GM23338 (cell line): ENCODE measurements around the gene KCNMB1. TPM values are rescaled to one million over a fixed set of nuclear protein-coding genes. Genes with fewer than 3 reads are reported as not detected.

ENCODE experiments used
- ATAC-seq: fragments of 200-7000 bp; cut with Tn5 transposase; 3 replicates; pipeline ENCODE4 v1.9.1; 2020
- DNase-seq: peaks from one replicate; pipeline ENCODE4 v3.0.0-alpha.2; 2015; ENCODE audit warnings: low spot score
- H2AFZ ChIP-seq: fragments of 200-600 bp; sonication (generic); 2 replicates; pipeline ENCODE4 v1.8.0; 2016; ENCODE audit warnings: antibody characterized with exemption, mild to moderate bottlenecking, moderate library complexity
- H3F3A ChIP-seq: fragments of 200-600 bp; sonication (generic); replicated peaks from 2 replicates; pipeline ENCODE4 v1.8.0; 2017; ENCODE audit warnings: antibody characterized with exemption, mixed run types, low read depth
- H3K27ac ChIP-seq: fragments of 200-600 bp; sonication (generic); 2 replicates; pipeline ENCODE4 v1.6.1; 2016; ENCODE audit warnings: low read depth
- H3K27me3 ChIP-seq: fragments of 200-600 bp; sonication (generic); 2 replicates; pipeline ENCODE4 v1.8.0; 2016; ENCODE audit warnings: mild to moderate bottlenecking, mixed run types, moderate library complexity; ENCODE audit not compliant: insufficient read depth
- H3K36me3 ChIP-seq: fragments of 200-600 bp; sonication (generic); 2 replicates; pipeline ENCODE4 v1.8.0; 2016; ENCODE audit warnings: mild to moderate bottlenecking; ENCODE audit not compliant: insufficient read depth
- H3K4me1 ChIP-seq: fragments of 200-600 bp; sonication (generic); 2 replicates; pipeline ENCODE4 v1.8.0; 2016; ENCODE audit warnings: mild to moderate bottlenecking, moderate library complexity; ENCODE audit not compliant: insufficient read depth
- H3K4me2 ChIP-seq: fragments of 200-600 bp; sonication (generic); 2 replicates; pipeline ENCODE4 v1.7.1; 2017; ENCODE audit warnings: mixed run types
- H3K4me3 ChIP-seq: fragments of 200-600 bp; sonication (generic); 2 replicates; pipeline ENCODE4 v1.6.1; 2016; ENCODE audit warnings: mixed run types
- H3K79me2 ChIP-seq: fragments of 200-600 bp; sonication (generic); replicated peaks from 2 replicates; pipeline ENCODE4 v1.8.0; 2017; ENCODE audit warnings: mild to moderate bottlenecking; ENCODE audit not compliant: insufficient read depth
- H3K9me2 ChIP-seq: fragments of 200-600 bp; sonication (generic); 2 replicates; pipeline ENCODE4 v1.8.0; 2017; ENCODE audit not compliant: insufficient read depth
- H4K20me1 ChIP-seq: fragments of 200-600 bp; sonication (generic); replicated peaks from 2 replicates; pipeline ENCODE4 v1.8.0; 2017; ENCODE audit warnings: mild to moderate bottlenecking; ENCODE audit not compliant: insufficient read depth
- H3K27ac Mint-ChIP-seq: 2 replicates; pipeline ENCODE4 v1.8.0; 2020; ENCODE audit warnings: inconsistent platforms, mild to moderate bottlenecking, moderate library complexity, mixed read lengths
- H3K27me3 Mint-ChIP-seq: 3 replicates; pipeline ENCODE4 v1.8.0; 2022; ENCODE audit warnings: low read depth, mild to moderate bottlenecking, moderate library complexity, mixed read lengths, inconsistent platforms; ENCODE audit not compliant: insufficient read depth, poor library complexity
- H3K36me3 Mint-ChIP-seq: 3 replicates; pipeline ENCODE4 v1.8.0; 2021; ENCODE audit warnings: low read depth, mild to moderate bottlenecking, inconsistent platforms, moderate library complexity, mixed read lengths
- H3K4me1 Mint-ChIP-seq: 3 replicates; pipeline ENCODE4 v1.8.0; 2020; ENCODE audit warnings: mild to moderate bottlenecking, inconsistent platforms, mixed read lengths
- H3K4me3 Mint-ChIP-seq: 3 replicates; pipeline ENCODE4 v1.8.0; 2021; ENCODE audit warnings: moderate library complexity, mild to moderate bottlenecking, inconsistent platforms, mixed read lengths
- H3K9me3 Mint-ChIP-seq: 3 replicates; pipeline ENCODE4 v1.8.0; 2020; ENCODE audit warnings: moderate library complexity, mild to moderate bottlenecking, inconsistent platforms, mixed read lengths
- CTCF ChIP-seq, 2 experiments: fragments of 200-600 bp in 1 of 2; sonication (generic) in 1 of 2; conservative IDR thresholded peaks; 2 replicates each; pipeline versions ENCODE4 v1.5.1 to v1.6.1; 2016 to 2017; ENCODE audit warnings: antibody characterized with exemption in 2 of 2, low read depth in 2 of 2, mild to moderate bottlenecking in 2 of 2, moderate library complexity in 1 of 2
- ETS1 ChIP-seq: IDR thresholded peaks from 2 replicates; pipeline ENCODE4 v1.6.1; 2016; ENCODE audit warnings: antibody characterized with exemption
- EZH2 ChIP-seq: fragments of 200-600 bp; sonication (generic); IDR thresholded peaks from one replicate; pipeline ENCODE4 v1.8.0; 2017; ENCODE audit warnings: antibody characterized with exemption, mild to moderate bottlenecking, low read depth; ENCODE audit not compliant: unreplicated experiment
- JUNB ChIP-seq: IDR thresholded peaks from one replicate; pipeline ENCODE4 v1.6.1; 2016; ENCODE audit warnings: antibody characterized with exemption; ENCODE audit not compliant: unreplicated experiment
- NANOG ChIP-seq: IDR thresholded peaks from 2 replicates; pipeline ENCODE4 v1.6.1; 2016; ENCODE audit warnings: antibody characterized with exemption, borderline replicate concordance
- POLR2AphosphoS5 ChIP-seq: IDR thresholded peaks from 2 replicates; pipeline ENCODE4 v1.6.1; 2016; ENCODE audit warnings: antibody characterized with exemption, low read depth
- STAT1 ChIP-seq: IDR thresholded peaks from one replicate; pipeline ENCODE4 v1.6.1; 2016; ENCODE audit warnings: antibody characterized with exemption; ENCODE audit not compliant: unreplicated experiment
- polyA plus RNA-seq: library from polyadenylated mRNA; unstranded; fragments of >200 nt; fragmentation: Nextera tagmentation; extraction: Ambion mirVana; gene quantifications from 2 replicates; pipeline ENCODE4 v1.2.1, GENCODE V29; 2016
- total RNA-seq: library from RNA; depleted of rRNA; stranded (reverse); fragments of >200 nt; shearing (Covaris generic); gene quantifications from 2 replicates; pipeline ENCODE4 v1.2.3, GENCODE V29; 2014
- TF ChIP-seq, protein P1 (sequence below): fragments of 250-450 bp; sonication (Bioruptor Pico); IDR thresholded peaks from 2 replicates; pipeline ENCODE4 v1.5.0; 2020; ENCODE audit warnings: mild to moderate bottlenecking, moderate library complexity

The KCNMB1 gene
- total and polyA plus RNA-seq, 2 experiments from 2014 or later = 0.17 to 0.19 TPM

GRCh38 chr5:170333161-170333910 lies 55.8 kb downstream of the KCNMB1 start:
- H2AFZ ChIP-seq = no peak overlapping the region
- DNase-seq = peak; percentile 85

More at GRCh38 chr5:170333161-170333910, 55.8 kb downstream of the KCNMB1 start:
- Histone ChIP-seq H3K4me2 (peak overlapping the region; percentile 73), H3K4me1 (peaks cover 47% of the 10 kb centered on the region), H3F3A (0 out of 2 replicates have a peak, but pooled peaks cover 4% of the 10 kb centered on the region), H4K20me1 (no peaks in the 10 kb centered on the region), H3K36me3 (no peaks in the 10 kb centered on the region), H3K9me2 (peaks cover 22% of the 10 kb centered on the region), H3K27me3 (no peaks in the 10 kb centered on the region), H3K27ac (peak overlapping the region; percentile 89), H3K4me3 (peak overlapping the region; percentile 30; the same call in 1 of the 2 replicates), H3K79me2 (no peaks in the 10 kb centered on the region)
- Mint-ChIP-seq H3K4me3 (peak overlapping the region; percentile 47; the same call in 2 of the 3 replicates), H3K36me3 (peaks cover 8% of the 10 kb centered on the region; the same call in 2 of the 3 replicates), H3K27ac (peak overlapping the region; percentile 64), H3K9me3 (peaks cover 4% of the 10 kb centered on the region; the same call in 2 of the 3 replicates), H3K4me1 (peaks cover 56% of the 10 kb centered on the region), H3K27me3 (peaks cover 2% of the 10 kb centered on the region)
- TF ChIP-seq CTCF (conservative IDR thresholded peaks at IDR 0.05; ENCODE audit: low read depth in 2 of 2) (no peak), JUNB (no peak), EZH2 (no peak), STAT1 (no peak), ETS1 (0 out of 2 replicates have a peak, but pooled peaks have one; percentile 43), NANOG (peak; percentile 30; the same call in 1 of the 2 replicates), POLR2AphosphoS5 (no peak)
- TF ChIP-seq, protein P1, sequence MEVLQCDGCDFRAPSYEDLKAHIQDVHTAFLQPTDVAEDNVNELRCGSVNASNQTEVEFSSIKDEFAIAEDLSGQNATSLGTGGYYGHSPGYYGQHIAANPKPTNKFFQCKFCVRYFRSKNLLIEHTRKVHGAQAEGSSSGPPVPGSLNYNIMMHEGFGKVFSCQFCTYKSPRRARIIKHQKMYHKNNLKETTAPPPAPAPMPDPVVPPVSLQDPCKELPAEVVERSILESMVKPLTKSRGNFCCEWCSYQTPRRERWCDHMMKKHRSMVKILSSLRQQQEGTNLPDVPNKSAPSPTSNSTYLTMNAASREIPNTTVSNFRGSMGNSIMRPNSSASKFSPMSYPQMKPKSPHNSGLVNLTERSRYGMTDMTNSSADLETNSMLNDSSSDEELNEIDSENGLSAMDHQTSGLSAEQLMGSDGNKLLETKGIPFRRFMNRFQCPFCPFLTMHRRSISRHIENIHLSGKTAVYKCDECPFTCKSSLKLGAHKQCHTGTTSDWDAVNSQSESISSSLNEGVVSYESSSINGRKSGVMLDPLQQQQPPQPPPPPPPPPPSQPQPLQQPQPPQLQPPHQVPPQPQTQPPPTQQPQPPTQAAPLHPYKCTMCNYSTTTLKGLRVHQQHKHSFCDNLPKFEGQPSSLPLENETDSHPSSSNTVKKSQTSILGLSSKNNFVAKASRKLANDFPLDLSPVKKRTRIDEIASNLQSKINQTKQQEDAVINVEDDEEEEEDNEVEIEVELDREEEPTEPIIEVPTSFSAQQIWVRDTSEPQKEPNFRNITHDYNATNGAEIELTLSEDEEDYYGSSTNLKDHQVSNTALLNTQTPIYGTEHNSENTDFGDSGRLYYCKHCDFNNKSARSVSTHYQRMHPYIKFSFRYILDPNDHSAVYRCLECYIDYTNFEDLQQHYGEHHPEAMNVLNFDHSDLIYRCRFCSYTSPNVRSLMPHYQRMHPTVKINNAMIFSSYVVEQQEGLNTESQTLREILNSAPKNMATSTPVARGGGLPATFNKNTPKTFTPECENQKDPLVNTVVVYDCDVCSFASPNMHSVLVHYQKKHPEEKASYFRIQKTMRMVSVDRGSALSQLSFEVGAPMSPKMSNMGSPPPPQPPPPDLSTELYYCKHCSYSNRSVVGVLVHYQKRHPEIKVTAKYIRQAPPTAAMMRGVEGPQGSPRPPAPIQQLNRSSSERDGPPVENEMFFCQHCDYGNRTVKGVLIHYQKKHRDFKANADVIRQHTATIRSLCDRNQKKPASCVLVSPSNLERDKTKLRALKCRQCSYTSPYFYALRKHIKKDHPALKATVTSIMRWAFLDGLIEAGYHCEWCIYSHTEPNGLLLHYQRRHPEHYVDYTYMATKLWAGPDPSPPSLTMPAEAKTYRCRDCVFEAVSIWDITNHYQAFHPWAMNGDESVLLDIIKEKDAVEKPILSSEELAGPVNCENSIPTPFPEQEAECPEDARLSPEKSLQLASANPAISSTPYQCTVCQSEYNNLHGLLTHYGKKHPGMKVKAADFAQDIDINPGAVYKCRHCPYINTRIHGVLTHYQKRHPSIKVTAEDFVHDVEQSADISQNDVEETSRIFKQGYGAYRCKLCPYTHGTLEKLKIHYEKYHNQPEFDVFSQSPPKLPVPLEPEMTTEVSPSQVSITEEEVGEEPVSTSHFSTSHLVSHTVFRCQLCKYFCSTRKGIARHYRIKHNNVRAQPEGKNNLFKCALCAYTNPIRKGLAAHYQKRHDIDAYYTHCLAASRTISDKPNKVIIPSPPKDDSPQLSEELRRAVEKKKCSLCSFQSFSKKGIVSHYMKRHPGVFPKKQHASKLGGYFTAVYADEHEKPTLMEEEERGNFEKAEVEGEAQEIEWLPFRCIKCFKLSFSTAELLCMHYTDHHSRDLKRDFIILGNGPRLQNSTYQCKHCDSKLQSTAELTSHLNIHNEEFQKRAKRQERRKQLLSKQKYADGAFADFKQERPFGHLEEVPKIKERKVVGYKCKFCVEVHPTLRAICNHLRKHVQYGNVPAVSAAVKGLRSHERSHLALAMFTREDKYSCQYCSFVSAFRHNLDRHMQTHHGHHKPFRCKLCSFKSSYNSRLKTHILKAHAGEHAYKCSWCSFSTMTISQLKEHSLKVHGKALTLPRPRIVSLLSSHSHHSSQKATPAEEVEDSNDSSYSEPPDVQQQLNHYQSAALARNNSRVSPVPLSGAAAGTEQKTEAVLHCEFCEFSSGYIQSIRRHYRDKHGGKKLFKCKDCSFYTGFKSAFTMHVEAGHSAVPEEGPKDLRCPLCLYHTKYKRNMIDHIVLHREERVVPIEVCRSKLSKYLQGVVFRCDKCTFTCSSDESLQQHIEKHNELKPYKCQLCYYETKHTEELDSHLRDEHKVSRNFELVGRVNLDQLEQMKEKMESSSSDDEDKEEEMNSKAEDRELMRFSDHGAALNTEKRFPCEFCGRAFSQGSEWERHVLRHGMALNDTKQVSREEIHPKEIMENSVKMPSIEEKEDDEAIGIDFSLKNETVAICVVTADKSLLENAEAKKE (CRISPR knock-in tag) = peak; percentile 76
- peak; percentile 47 for ATAC-seq
